ENCODE results near the gene SETD2. TPM values are rescaled to one million over a fixed set of nuclear protein-coding genes. Genes with fewer than 3 reads are reported as not detected.
"Not testable (repeated sequence)": the region's sequence is repeated elsewhere in the genome, so short reads cannot be mapped to it uniquely, and the experiment has no call there.

Gene SETD2
- total RNA-seq, 1 donor from 2014 or later: 21.3 TPM

DNA sequence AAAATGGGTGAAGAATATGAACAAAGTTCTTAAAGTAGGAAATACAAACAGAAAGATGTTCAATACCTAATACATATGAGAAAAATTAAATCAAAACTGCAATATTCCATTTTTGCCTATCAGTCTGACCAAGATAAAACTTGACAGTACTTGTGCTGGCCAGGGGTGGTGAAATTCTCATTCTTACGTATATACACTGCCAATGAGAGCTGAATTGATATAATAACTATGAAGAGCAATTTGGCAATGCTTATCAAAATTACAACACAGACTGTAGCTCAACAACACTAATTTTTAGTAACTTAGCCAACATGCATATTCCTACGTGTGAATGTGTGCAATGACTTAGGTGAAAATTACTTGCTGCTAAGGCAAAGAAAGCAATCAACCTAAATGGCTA lies 90.2 kb downstream of the SETD2 start:
- DNase-seq (ENCODE audit: low read depth): no peak
- TF ChIP-seq, protein P1, sequence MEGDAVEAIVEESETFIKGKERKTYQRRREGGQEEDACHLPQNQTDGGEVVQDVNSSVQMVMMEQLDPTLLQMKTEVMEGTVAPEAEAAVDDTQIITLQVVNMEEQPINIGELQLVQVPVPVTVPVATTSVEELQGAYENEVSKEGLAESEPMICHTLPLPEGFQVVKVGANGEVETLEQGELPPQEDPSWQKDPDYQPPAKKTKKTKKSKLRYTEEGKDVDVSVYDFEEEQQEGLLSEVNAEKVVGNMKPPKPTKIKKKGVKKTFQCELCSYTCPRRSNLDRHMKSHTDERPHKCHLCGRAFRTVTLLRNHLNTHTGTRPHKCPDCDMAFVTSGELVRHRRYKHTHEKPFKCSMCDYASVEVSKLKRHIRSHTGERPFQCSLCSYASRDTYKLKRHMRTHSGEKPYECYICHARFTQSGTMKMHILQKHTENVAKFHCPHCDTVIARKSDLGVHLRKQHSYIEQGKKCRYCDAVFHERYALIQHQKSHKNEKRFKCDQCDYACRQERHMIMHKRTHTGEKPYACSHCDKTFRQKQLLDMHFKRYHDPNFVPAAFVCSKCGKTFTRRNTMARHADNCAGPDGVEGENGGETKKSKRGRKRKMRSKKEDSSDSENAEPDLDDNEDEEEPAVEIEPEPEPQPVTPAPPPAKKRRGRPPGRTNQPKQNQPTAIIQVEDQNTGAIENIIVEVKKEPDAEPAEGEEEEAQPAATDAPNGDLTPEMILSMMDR (conservative IDR thresholded peaks at IDR 0.05; ENCODE audit: low read depth, low read length): no peak
- H3K4me3 ChIP-seq (ENCODE audit: low read depth, low read length): no peak overlapping the region

DNA sequence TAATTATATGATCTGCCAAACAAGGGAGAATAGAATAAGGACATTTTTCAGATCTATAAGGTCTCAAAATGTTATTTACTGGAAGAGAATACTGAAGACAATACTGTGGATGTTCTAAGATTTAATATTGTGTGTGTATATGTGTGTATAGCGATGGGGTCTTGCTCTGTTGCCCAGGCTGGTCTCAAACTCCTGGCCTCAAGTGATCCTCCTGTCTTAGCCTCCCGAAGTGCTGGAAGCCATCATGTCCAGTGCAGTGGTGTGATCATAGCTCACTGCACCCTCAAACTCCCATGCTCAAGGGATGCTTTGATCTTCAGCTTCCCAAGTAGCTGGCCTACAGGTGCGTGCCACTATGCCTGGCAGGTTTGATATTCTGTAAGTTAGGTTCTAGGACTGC lies 93.1 kb downstream of the SETD2 start:
- no peak for DNase-seq (ENCODE audit: low read depth)
- TF ChIP-seq, protein P1 (conservative IDR thresholded peaks at IDR 0.05; ENCODE audit: low read depth, low read length): no peak

DNA sequence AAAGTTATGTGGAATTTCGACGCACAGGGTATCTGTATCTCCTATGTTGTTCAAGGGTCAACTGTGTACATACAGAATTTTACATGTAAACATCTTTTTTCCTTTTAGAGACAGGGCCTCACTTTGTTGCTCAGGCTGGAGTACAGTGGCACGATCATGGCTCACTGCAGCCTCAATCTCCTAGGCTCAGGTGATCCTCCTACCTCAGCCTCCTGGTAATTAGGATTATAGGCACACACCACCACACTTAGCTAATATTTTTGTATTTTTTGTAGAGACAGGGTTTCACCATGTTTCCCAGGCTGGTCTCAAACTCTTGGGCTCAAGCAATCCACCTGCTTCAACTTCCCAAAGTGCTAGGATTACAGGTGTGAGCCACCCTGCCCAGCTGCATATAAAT lies 97.7 kb downstream of the SETD2 start:
- H3K4me3 ChIP-seq (ENCODE audit: low read depth, low read length); DNase-seq (ENCODE audit: low read depth): not testable (repeated sequence)

More for the DNA sequence above, 93.1 kb downstream of the SETD2 start:
- H3K4me3 ChIP-seq (ENCODE audit: low read depth, low read length): no peak overlapping the region

DNA sequence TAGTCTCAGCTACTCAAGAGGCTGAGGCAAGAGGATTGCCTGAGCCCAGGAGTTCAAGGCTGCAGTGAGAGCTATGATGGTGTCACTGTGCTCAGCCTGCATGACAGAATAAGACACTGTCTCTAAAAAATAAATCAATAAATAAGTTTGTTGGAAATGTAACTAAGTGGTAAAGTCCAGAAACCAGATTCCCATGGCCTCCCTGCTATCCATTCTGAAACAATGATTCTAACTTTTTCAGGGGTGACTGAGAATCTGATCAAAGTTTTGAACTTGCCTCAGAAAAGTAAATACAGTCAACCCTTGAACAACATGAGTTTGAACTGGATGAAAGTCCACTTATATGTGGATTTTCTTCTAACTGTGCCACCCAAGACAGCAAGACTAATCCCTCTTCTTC lies 98.2 kb downstream of the SETD2 start:
- TF ChIP-seq, protein P1 (conservative IDR thresholded peaks at IDR 0.05; ENCODE audit: low read depth, low read length): no peak
- no peak for DNase-seq (ENCODE audit: low read depth)
- H3K4me3 ChIP-seq (ENCODE audit: low read depth, low read length): no peak overlapping the region

DNA sequence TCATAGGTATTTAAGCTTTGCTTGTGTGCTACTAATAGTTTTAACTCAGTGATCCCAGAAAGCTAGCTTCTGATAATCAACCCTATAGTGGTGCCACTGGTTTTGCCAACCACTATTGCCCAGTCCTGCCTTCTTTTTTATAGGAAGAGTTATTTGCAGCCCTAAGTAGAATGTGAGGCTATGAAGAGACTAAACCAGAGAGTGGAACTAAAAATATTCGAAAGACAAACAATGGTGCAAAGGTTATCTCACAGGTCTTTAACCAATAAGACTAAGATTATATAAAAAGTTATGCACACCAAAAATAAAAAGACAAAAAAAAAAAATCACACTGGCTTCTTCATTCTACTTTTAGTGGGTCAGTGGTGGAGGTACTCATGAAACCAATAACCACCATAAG lies 98.9 kb downstream of the SETD2 start:
- DNase-seq (ENCODE audit: low read depth): no peak
- TF ChIP-seq, protein P1 (conservative IDR thresholded peaks at IDR 0.05; ENCODE audit: low read depth, low read length): no peak
- no peak overlapping the region for H3K4me3 ChIP-seq (ENCODE audit: low read depth, low read length)

DNA sequence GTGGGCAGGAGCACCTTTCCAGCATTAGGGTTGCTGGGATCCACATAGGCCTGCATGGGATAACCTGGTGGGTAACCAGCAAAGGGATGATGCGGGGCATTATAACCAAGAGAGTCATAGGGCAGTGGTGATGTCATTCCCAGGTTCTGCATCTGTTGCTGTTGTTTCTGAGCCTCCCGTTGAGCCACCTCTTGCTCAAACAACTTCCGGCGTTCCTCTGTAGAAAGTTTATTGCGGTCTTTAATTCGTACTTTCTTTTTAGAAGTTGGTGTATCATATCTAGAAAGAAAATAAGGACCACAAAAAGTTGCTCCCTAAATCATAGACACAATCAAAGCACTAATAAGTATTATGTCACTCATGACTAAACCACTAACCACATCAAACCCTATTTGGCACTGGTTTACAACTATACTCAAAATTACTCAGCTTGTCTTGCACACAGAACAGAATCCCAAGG lies 106.7 kb downstream of the SETD2 start:
- TF ChIP-seq, protein P1 (conservative IDR thresholded peaks at IDR 0.05; ENCODE audit: low read depth, low read length): no peak

DNA sequence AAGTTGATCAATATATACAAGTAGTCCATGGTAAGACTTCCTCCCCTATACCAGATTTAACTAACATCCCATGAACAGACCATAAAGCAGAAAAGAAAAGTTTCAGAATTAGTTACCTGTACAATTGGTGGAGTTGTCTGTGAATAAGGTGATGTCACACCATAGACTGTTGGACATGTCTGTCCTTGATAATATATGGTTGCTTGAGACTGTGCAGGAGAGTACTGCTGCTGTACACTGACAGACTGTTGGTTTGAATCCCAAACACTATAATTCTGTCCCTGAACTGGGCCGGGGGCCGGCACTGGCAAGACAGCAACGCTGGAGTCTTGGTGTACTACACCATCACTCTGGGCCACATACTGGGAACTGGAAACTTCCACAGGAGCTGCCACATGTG lies 107.2 kb downstream of the SETD2 start:
- TF ChIP-seq, protein P1 (conservative IDR thresholded peaks at IDR 0.05; ENCODE audit: low read depth, low read length): no peak
- no peak overlapping the region for H3K4me3 ChIP-seq (ENCODE audit: low read depth, low read length)
- no peak for DNase-seq (ENCODE audit: low read depth)

More for the DNA sequence above, 106.7 kb downstream of the SETD2 start:
- no peak for DNase-seq (ENCODE audit: low read depth)
- no peak overlapping the region for H3K4me3 ChIP-seq (ENCODE audit: low read depth, low read length)
